ENCODE results near the gene IFITM5.

DNA sequence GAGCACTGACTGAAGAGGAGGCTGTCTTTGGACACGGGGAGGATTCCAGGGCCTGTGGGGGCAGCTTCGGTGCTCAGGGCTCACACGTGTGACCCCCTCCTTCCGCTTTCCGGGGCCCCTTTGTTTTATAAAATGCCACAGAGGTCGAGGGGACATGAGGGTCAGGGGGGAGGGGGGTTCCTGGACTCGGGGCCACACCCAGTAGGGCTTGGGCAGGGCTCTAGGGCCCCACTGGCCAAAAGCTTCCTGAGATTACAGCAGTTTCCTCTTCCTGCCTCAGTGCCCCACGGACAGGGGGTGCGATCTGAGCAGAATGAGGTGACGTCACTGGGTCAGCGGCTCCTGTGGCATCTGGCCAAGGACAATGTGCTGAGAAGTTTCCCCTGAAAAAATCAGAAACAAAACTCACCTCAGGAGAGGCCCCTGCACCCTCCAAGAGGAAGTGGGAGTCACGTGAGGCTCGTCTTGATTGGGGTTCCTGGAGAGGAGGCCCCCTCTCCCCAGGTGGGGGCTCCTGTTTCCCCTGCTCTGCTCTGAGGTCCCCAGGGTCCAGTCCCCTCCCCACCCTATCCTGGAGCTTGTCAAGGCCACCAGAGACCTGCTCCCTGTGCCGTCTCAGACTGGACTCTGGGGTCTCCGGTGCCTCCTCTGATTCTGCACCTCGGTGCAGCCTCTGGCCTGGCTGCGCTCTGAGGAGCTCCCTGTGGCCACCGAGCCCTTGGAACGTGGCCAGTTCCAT lies 27.7 kb upstream of the IFITM5 start:
- TF ChIP-seq, protein P1, sequence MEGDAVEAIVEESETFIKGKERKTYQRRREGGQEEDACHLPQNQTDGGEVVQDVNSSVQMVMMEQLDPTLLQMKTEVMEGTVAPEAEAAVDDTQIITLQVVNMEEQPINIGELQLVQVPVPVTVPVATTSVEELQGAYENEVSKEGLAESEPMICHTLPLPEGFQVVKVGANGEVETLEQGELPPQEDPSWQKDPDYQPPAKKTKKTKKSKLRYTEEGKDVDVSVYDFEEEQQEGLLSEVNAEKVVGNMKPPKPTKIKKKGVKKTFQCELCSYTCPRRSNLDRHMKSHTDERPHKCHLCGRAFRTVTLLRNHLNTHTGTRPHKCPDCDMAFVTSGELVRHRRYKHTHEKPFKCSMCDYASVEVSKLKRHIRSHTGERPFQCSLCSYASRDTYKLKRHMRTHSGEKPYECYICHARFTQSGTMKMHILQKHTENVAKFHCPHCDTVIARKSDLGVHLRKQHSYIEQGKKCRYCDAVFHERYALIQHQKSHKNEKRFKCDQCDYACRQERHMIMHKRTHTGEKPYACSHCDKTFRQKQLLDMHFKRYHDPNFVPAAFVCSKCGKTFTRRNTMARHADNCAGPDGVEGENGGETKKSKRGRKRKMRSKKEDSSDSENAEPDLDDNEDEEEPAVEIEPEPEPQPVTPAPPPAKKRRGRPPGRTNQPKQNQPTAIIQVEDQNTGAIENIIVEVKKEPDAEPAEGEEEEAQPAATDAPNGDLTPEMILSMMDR (IDR thresholded peaks at IDR 0.05 in 8 of 11, conservative IDR thresholded peaks at IDR 0.05 in 3 of 11): peak in 2 of 11 experiments; percentile 33 to 46
- no peak for TF ChIP-seq POLR2A (IDR thresholded peaks at IDR 0.05)

Measured in spleen (tissue), 7 donors.